GM12872 (cell line): ENCODE data around the gene TMEM183A.

Experiments
- TF ChIP-seq, protein P1 (sequence below): IDR thresholded peaks from 3 replicates; pipeline ENCODE4 v1.5.1; 2011; ENCODE audit warnings: low read depth, mild to moderate bottlenecking, low read length, moderate library complexity; ENCODE audit not compliant: insufficient read depth

The TMEM183A gene

DNA sequence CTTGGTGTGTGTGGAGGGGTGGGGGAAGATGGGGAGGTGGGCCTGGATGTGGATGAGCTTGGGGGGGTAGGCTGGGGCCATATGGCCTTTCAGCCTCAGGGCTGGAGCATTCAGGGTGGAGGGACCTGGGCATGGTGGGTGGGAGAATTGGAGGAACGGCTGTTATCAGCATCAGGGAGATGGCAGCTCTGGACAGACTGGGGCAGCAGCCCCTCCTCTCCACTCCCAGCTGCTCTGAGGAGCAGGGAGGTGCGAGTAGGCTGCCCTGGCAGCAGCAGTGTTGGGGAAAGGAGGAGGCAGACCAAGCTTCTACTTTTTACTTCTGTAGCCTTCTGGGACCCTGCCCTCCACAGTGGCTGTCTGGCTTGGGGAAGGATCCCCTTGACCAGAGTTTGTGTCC lies 29.4 kb downstream of the TMEM183A start:
- TF ChIP-seq, protein P1, sequence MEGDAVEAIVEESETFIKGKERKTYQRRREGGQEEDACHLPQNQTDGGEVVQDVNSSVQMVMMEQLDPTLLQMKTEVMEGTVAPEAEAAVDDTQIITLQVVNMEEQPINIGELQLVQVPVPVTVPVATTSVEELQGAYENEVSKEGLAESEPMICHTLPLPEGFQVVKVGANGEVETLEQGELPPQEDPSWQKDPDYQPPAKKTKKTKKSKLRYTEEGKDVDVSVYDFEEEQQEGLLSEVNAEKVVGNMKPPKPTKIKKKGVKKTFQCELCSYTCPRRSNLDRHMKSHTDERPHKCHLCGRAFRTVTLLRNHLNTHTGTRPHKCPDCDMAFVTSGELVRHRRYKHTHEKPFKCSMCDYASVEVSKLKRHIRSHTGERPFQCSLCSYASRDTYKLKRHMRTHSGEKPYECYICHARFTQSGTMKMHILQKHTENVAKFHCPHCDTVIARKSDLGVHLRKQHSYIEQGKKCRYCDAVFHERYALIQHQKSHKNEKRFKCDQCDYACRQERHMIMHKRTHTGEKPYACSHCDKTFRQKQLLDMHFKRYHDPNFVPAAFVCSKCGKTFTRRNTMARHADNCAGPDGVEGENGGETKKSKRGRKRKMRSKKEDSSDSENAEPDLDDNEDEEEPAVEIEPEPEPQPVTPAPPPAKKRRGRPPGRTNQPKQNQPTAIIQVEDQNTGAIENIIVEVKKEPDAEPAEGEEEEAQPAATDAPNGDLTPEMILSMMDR = no peak

DNA sequence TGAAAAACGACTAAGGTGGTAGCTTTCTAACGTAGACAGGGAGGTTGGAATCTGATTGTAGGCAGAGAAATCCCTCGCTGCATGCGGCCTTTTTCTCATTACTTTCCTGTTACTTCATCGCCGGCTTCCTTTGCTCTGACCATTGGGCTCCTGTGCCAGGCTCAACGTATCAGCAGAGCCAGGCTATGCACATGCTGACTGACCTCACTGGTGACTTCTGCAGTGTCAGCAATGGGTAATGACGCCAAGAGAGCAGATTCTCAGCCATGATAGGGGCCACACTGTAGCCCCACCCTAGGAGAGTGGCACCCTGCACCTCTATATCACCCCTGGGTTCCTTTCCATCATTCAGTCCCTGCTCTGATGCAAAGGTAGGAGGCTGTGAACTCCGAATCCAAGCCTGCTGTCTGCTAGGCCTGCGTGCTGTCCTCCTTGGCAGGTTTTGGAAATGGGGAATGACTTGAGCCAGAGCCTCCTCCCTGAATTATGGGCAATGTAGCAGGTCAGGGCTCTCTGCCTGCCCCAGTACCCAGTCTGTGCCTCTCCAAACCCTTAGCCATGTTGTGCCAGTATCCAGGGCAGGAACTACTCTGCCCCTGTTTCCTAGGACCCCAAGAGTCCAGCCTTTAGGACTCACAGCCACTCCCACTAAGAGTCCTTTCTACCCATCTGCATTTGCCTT lies 30.5 kb downstream of the TMEM183A start:
- TF ChIP-seq, protein P1 = no peak

DNA sequence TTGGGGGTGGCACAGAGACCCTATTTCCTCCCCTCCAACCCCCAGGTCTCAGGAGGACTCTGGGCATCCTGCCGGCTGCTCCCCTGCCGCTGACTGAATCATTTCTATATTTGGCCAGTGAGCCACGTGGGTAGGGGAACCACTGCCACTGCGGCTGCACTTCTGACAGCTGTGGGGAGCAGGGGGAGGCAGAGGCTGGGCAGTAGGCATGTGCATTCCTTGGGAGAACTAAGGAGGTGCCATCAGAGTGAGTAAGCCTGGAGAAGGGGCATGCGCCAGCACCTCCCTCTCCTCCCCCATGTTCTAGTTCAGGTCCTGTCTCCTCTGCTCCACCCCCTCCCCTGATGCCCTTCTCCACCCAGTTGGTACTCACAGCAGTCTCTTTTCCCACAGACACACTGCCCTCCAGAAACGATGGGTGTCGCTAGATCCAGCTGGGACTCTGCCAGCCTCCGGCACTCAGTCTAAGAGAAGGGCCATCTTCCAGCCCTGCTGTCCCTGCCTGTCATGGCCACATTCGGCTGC lies 31.1 kb downstream of the TMEM183A start:
- TF ChIP-seq, protein P1 = no peak

DNA sequence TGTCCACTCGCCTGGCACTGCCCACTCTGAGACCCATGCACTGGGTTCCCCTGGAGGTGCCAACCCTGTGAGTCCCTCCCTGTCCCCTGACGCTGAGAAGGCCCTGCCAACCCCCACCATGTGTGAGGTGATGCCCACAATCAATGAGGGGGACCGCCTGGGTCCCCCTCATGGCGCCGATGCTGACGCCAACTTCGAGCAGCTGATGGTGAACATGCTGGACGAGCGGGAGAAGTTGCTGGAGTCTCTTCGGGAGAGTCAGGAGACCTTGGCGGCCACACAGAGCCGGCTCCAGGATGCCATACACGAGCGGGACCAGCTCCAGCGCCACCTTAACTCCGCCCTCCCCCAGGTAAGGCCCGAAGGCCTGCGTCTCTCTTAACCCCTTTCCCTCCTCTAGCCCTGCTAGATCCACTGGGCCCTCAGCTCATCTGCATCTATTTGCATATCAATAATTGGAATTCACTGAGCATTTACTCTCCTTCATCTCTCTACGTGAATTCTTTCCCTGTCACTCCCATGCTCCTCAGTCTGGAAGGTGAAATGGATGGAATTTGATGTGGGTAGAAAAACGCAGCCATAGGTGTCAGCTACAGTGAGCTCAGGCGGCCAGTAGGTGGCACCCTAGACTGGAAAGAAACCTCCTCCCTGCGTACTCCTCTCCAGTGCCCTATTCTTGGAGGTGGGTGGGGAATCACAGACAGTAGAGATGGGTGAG lies 31.9 kb downstream of the TMEM183A start:
- TF ChIP-seq, protein P1 = peak; percentile 92

GRCh38 chr1:203039609-203040512 lies 32.7 kb downstream of the TMEM183A start:
- TF ChIP-seq, protein P1 = peak; percentile 39

- TF ChIP-seq, protein P1 = no peak
These were observed 33.5 kb downstream of the TMEM183A start for GRCh38 chr1:203040513-203041275.
